ENCODE data around the gene STK10.

STK10 gene

GRCh38 chr5:172189693-172190296 lies 1.8 kb upstream of the STK10 start:
- TF ChIP-seq CTCF (IDR thresholded peaks at IDR 0.05; ENCODE audit: control insufficient read depth, insufficient read depth, low read depth, low read length, missing control alignments), result no peak
- no peak overlapping the region for H3K4me3 ChIP-seq (ENCODE audit: control insufficient read depth, low read depth, low read length)
- DNase-seq (ENCODE audit: low read depth), result no peak

GRCh38 chr5:172188893-172189692 lies 1.1 kb upstream of the STK10 start:
- H3K4me3 ChIP-seq (ENCODE audit: control insufficient read depth, low read depth, low read length), result no peak overlapping the region
- DNase-seq (ENCODE audit: low read depth), result no peak
- no peak for TF ChIP-seq CTCF (IDR thresholded peaks at IDR 0.05; ENCODE audit: control insufficient read depth, insufficient read depth, low read depth, low read length, missing control alignments)

- TF ChIP-seq CTCF (IDR thresholded peaks at IDR 0.05; ENCODE audit: control insufficient read depth, insufficient read depth, low read depth, low read length, missing control alignments), result no peak
- no peak for DNase-seq (ENCODE audit: low read depth)
- peak overlapping the region; percentile 89 for H3K4me3 ChIP-seq (ENCODE audit: control insufficient read depth, low read depth, low read length)
Observed at GRCh38 chr5:172187118-172188032, 649 bp downstream of the STK10 start.

GRCh38 chr5:172186114-172186695 lies 1.8 kb downstream of the STK10 start:
- H3K4me3 ChIP-seq (ENCODE audit: control insufficient read depth, low read depth, low read length), result peak overlapping the region; percentile 89
- DNase-seq (ENCODE audit: low read depth), result no peak
- TF ChIP-seq CTCF (IDR thresholded peaks at IDR 0.05; ENCODE audit: control insufficient read depth, insufficient read depth, low read depth, low read length, missing control alignments), result no peak

- DNase-seq (ENCODE audit: low read depth), result no peak
- no peak overlapping the region for H3K4me3 ChIP-seq (ENCODE audit: control insufficient read depth, low read depth, low read length)
- no peak for TF ChIP-seq CTCF (IDR thresholded peaks at IDR 0.05; ENCODE audit: control insufficient read depth, insufficient read depth, low read depth, low read length, missing control alignments)
Observed at GRCh38 chr5:172185096-172185461, 2.9 kb downstream of the STK10 start.

- DNase-seq (ENCODE audit: low read depth), result no peak
- TF ChIP-seq CTCF (IDR thresholded peaks at IDR 0.05; ENCODE audit: control insufficient read depth, insufficient read depth, low read depth, low read length, missing control alignments), result no peak
- no peak overlapping the region for H3K4me3 ChIP-seq (ENCODE audit: control insufficient read depth, low read depth, low read length)
Observed at GRCh38 chr5:172183881-172184280, 4.1 kb downstream of the STK10 start.
